Esophagus squamous epithelium (tissue), 4 donors: ENCODE measurements around the gene KIAA0930.

Experiments
- POLR2A ChIP-seq, 4 donors: fragments of 450-650 bp; IDR thresholded peaks; one replicate each; pipeline ENCODE4 v1.6.1; 2017; ENCODE audit warnings: antibody characterized with exemption in 4 of 4, mild to moderate bottlenecking in 4 of 4, moderate library complexity in 3 of 4
- TF ChIP-seq, protein P1 (sequence below), 6 experiments: fragments of 450-650 bp in 4 of 6; fragments of 200-600 bp in 2 of 6; sonication (generic) in 2 of 6; IDR thresholded peaks; one replicate each; pipeline ENCODE4 v1.5.1; 2016 to 2019; ENCODE audit warnings: antibody characterized with exemption in 6 of 6, mild to moderate bottlenecking in 4 of 6, moderate library complexity in 4 of 6

GRCh38 chr22:45268958-45269844 lies 28.5 kb upstream of the KIAA0930 start:
- TF ChIP-seq, protein P1, sequence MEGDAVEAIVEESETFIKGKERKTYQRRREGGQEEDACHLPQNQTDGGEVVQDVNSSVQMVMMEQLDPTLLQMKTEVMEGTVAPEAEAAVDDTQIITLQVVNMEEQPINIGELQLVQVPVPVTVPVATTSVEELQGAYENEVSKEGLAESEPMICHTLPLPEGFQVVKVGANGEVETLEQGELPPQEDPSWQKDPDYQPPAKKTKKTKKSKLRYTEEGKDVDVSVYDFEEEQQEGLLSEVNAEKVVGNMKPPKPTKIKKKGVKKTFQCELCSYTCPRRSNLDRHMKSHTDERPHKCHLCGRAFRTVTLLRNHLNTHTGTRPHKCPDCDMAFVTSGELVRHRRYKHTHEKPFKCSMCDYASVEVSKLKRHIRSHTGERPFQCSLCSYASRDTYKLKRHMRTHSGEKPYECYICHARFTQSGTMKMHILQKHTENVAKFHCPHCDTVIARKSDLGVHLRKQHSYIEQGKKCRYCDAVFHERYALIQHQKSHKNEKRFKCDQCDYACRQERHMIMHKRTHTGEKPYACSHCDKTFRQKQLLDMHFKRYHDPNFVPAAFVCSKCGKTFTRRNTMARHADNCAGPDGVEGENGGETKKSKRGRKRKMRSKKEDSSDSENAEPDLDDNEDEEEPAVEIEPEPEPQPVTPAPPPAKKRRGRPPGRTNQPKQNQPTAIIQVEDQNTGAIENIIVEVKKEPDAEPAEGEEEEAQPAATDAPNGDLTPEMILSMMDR (IDR thresholded peaks at IDR 0.05): peak; percentile 70 to 99 (median 96)
- TF ChIP-seq POLR2A (IDR thresholded peaks at IDR 0.05): no peak
